Measurements from ENCODE around the gene ZNHIT6.

DNA sequence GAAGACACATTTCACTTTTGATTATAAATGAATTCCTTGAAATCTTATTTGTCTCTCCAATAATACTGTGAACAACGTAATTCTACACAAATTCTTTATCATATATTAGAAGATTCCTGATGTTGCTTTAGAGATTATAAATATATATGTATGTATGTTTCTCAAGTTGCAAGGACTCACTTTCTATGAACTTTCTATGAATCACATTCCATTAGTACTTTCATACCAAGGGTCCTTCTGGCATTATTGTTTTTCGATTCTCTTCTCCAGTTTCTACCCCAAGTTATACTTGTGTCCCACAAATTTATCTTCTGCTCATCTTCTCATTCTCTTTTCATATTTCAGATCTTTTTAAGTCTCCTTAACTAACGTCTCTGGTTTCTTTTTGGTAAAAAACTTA, 55.9 kb downstream of the ZNHIT6 start:
- no peak for TF ChIP-seq POLR2A (IDR thresholded peaks at IDR 0.05)
- no peak for TF ChIP-seq CTCF (IDR thresholded peaks at IDR 0.05)

Data from Peyer's patch (tissue), 4 donors.